HEK293T (cell line): ENCODE data around the gene APOL1.

Source experiments
- CTCF ChIA-PET: fragments of 350-600 bp; formaldehyde crosslinking; extraction: SDS; loops from one replicate; lab custom pipeline; 2021; ENCODE audit warnings: antibody characterized with exemption, inconsistent platforms; lab: Yijun Ruan, JAX
- POLR2A ChIA-PET: fragments of 350-600 bp; formaldehyde crosslinking; extraction: SDS; loops from one replicate; lab custom pipeline; 2020; ENCODE audit warnings: antibody characterized with exemption, inconsistent platforms; lab: Yijun Ruan, JAX
- DNase-seq: peaks from one replicate; pipeline ENCODE4 v3.0.0; 2012; ENCODE audit warnings: mixed read lengths; ENCODE audit errors: extremely low spot score
- ARNT ChIP-seq: fragments of 450-650 bp; IDR thresholded peaks from 2 replicates; pipeline ENCODE4 v1.6.1; 2017; ENCODE audit warnings: mild to moderate bottlenecking
- BHLHE40 ChIP-seq: fragments of 450-650 bp; IDR thresholded peaks from 2 replicates; pipeline ENCODE4 v1.6.1; 2016; ENCODE audit warnings: mild to moderate bottlenecking, moderate library complexity, borderline replicate concordance
- CTBP1 ChIP-seq: fragments of 450-650 bp; IDR thresholded peaks from 2 replicates; pipeline ENCODE4 v1.6.1; 2016; ENCODE audit warnings: borderline replicate concordance
- ELF4 ChIP-seq: fragments of 450-650 bp; IDR thresholded peaks from 2 replicates; pipeline ENCODE4 v1.6.1; 2017; ENCODE audit warnings: antibody characterized with exemption
- FOXA1 ChIP-seq: fragments of 450-650 bp; IDR thresholded peaks from 2 replicates; pipeline ENCODE4 v1.6.1; 2016; ENCODE audit warnings: mild to moderate bottlenecking
- FOXK2 ChIP-seq: fragments of 450-650 bp; IDR thresholded peaks from 2 replicates; pipeline ENCODE4 v1.6.1; 2016; ENCODE audit warnings: mild to moderate bottlenecking
- FOXM1 ChIP-seq: fragments of 450-650 bp; IDR thresholded peaks from 2 replicates; pipeline ENCODE4 v1.6.1; 2017; ENCODE audit warnings: mild to moderate bottlenecking, borderline replicate concordance
- HDGF ChIP-seq: fragments of 450-650 bp; IDR thresholded peaks from 2 replicates; pipeline ENCODE4 v1.6.1; 2017; ENCODE audit warnings: antibody characterized with exemption, borderline replicate concordance
- L3MBTL2 ChIP-seq: fragments of 450-650 bp; conservative IDR thresholded peaks from 2 replicates; pipeline ENCODE4 v1.6.1; 2016; ENCODE audit warnings: mild to moderate bottlenecking
- LEF1 ChIP-seq: fragments of 450-650 bp; IDR thresholded peaks from 2 replicates; pipeline ENCODE4 v1.6.1; 2017; ENCODE audit warnings: mild to moderate bottlenecking, borderline replicate concordance
- NFRKB ChIP-seq: fragments of 450-650 bp; IDR thresholded peaks from 2 replicates; pipeline ENCODE4 v1.6.1; 2016; ENCODE audit warnings: mild to moderate bottlenecking, moderate library complexity
- SP1 ChIP-seq: fragments of 450-650 bp; IDR thresholded peaks from 2 replicates; pipeline ENCODE4 v1.6.1; 2017
- SUZ12 ChIP-seq: fragments of 450-650 bp; IDR thresholded peaks from 2 replicates; pipeline ENCODE4 v1.6.1; 2016; ENCODE audit warnings: mild to moderate bottlenecking
- TARDBP ChIP-seq: fragments of 450-650 bp; IDR thresholded peaks from 2 replicates; pipeline ENCODE4 v1.6.1; 2016
- ZNF384 ChIP-seq: fragments of 450-650 bp; IDR thresholded peaks from 2 replicates; pipeline ENCODE4 v1.6.1; 2016
- TF ChIP-seq, protein P1 (sequence below): fragments of 450-650 bp; IDR thresholded peaks from 2 replicates; pipeline ENCODE4 v1.6.1; 2016

The APOL1 gene

DNA sequence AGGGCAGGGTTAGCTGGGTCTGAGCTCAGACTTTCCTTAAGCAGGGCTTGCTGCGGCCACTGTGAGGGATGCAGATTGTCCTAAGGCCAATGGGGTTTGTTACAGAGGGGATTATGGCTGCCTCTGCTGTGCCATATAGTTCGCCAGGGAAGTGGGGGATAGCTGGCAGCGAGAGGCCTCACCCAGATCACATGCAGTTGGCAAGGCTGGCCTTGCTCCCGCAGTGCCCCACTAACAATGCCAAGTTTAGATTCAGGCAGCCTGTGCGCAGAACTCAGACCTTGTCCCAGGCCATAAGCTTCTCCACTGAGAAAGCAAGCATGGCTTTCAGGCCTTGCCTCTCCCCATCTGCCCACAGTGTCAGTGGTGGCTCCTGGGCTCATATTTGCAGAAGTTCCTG, 8.9 kb upstream of the APOL1 start:
- ChIA-PET CTCF (interaction anchor here (0.7 to 1.3 kb wide), 2 partner anchors 23 to 633 kb away, joined by 3 to 6 read pairs; no protein-coding TSS in a partner anchor), POLR2A (no interaction called here)
- TF ChIP-seq ZNF384 (no peak), ARNT (no peak), FOXM1 (no peak), ELF4 (no peak), SUZ12 (no peak), BHLHE40 (no peak)
- DNase-seq: no peak

DNA sequence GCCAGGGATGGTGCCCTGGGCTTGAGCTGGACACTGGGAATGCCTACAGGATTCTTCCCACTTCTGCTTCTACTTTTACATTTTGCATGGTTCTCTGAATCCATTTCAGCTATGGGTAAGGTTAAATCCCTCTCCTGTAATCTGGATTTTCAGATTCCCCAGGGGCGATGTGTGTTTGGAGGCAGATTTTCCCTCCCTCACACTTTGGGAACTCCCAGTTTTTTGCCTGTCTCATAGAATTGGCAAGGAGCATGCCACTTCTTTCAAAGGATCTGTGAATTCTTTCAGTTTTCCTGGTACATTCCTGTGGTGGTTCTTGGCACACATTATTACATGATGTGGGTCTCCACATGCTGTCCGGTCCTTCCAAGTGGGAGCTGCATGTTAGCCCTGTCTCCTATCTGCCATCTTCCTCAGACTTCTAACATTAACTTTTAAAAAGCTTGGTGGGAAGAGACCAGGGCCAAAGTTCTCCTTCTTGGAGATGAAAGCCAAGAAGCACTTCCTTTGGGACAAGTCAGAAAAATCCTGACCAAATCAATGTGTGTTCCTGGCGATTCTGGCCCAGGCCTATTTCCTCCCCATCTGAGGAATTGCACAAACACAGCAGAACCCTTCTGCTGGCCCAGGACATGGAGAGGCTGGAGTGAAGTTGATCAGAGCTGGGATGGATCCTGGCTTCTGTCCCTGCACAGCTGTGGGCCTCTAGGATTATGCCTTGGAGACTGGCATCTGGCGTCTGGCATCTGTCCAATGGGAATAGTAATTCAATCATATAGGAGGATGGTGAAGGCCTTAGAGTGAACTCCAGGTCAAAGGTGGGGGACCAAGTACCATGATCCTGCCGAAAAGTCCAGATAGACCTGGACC, 8.2 kb upstream of the APOL1 start:
- DNase-seq: no peak
- CTCF ChIA-PET: interaction anchor here (0.5 to 1.3 kb wide), 3 partner anchors 9 to 634 kb away, joined by 3 to 6 read pairs (median 4); no protein-coding TSS in a partner anchor
- POLR2A ChIA-PET: no interaction called here
- TF ChIP-seq SP1 (no peak), FOXM1 (no peak), SUZ12 (no peak), ARNT (no peak), BHLHE40 (no peak), HDGF (no peak), TARDBP (no peak), NFRKB (no peak), FOXA1 (no peak), CTBP1 (no peak), L3MBTL2 (no peak), FOXK2 (no peak), LEF1 (no peak)
- TF ChIP-seq, protein P1, sequence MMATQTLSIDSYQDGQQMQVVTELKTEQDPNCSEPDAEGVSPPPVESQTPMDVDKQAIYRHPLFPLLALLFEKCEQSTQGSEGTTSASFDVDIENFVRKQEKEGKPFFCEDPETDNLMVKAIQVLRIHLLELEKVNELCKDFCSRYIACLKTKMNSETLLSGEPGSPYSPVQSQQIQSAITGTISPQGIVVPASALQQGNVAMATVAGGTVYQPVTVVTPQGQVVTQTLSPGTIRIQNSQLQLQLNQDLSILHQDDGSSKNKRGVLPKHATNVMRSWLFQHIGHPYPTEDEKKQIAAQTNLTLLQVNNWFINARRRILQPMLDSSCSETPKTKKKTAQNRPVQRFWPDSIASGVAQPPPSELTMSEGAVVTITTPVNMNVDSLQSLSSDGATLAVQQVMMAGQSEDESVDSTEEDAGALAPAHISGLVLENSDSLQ: no peak

DNA sequence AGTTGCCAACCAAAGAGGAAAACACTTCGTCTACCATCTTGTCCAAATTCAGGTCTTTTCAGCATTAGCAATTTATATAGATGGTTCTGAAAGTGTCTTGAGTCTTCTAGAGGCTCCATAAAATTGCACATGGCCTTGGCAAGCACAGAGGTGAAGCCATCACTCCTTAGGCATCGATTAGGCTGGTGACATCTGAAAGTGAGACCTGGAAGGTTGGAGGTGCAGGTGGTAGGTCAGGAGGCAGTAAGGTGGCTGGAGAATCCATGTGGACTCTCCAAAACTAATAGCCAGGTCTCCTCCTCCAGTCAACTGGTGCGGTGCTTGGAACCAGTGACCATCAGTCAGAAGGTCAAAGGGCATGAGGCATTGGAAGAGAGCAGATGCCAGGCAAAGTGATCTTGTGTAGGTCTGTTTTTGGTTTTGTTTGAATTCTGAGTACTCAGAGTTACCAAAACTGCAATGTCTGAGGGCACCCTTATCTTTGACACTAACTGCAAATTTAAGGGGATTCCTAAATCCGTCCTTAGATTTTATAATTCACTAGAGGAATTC, 7.1 kb upstream of the APOL1 start:
- POLR2A ChIA-PET: no interaction called here
- TF ChIP-seq BHLHE40 (no peak), TARDBP (no peak), L3MBTL2 (no peak), LEF1 (no peak), HDGF (no peak), ARNT (no peak), SUZ12 (no peak), ELF4 (no peak), ZNF384 (no peak), NFRKB (no peak), FOXM1 (no peak), CTBP1 (no peak)
- TF ChIP-seq, protein P1: no peak
- CTCF ChIA-PET: no interaction called here
- DNase-seq: no peak

DNA sequence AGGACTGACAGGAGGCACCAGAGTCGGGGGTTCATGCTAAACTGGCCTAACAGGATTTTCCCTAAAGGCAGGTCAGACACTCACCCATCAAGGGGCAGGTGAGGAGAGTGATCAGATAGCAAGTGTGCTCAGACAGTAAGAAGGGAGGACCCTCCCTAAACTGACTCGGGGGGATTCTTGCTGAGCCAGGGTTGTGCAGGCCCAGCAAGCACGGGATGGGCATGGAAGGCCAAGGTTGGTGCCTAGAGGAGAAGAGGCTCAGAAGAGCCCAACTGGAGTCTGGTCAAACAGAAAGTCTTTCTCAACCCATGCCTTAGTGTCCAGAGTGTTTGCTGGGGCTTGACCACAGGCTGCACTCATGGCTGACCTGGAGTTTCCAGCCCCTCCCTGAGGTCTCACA, 6.2 kb upstream of the APOL1 start:
- ChIA-PET POLR2A (no interaction called here), CTCF (no interaction called here)
- DNase-seq: no peak
- TF ChIP-seq CTBP1 (no peak), LEF1 (no peak), L3MBTL2 (no peak), FOXA1 (no peak), ARNT (no peak), SUZ12 (no peak), HDGF (no peak), FOXK2 (no peak), FOXM1 (no peak), BHLHE40 (no peak), NFRKB (no peak), SP1 (no peak)
- TF ChIP-seq, protein P1: no peak

DNA sequence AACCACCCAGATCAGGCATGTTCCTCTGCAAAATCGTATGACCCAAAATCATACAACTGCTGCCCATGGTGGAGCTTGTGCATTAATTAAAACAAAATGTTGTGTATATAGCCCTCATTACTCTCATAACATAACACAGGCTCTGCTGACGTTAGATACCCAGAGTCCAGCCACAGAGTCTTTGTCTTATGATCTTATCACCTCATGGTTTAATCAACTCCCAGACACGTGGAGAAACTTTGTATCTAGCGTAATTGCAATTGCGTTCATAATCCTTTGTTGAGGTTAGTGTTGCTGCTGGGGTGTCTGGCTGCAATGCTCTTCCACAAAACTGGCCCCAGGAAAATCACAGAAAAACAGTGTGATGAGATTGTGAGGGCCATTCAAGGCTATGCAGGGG, 5.0 kb upstream of the APOL1 start:
- ChIA-PET POLR2A (no interaction called here), CTCF (no interaction called here)
- TF ChIP-seq ZNF384 (no peak), TARDBP (no peak), NFRKB (no peak), L3MBTL2 (no peak), ELF4 (no peak), FOXK2 (no peak), CTBP1 (no peak), SUZ12 (no peak), FOXA1 (no peak), FOXM1 (no peak), SP1 (no peak), BHLHE40 (no peak), HDGF (no peak)
- TF ChIP-seq, protein P1: no peak
- no peak for DNase-seq
